Activated CD8-positive, alpha-beta memory T cell treated with anti-CD3 and anti-CD28 coated beads, Interleukin-2, amount 50 U/mL, for 24 hours (primary cell): ENCODE data around the gene CTSV.
"Not testable (repeated sequence)": the region's sequence is repeated elsewhere in the genome, so short reads cannot be mapped to it uniquely, and the experiment has no call there.

Experiments
- DNase-seq: peaks from one replicate; pipeline ENCODE4 v3.0.0-alpha.2; 2020; ENCODE audit errors: extremely low read depth

Gene CTSV

GRCh38 chr9:97038611-97039513 lies at the start of gene CTSV:
Gene CTSV (minus strand): TSS chr9:97039142. CDS start chr9:97038043, 1,099 bp downstream.
- peak; percentile 43 for DNase-seq

- DNase-seq: not testable (repeated sequence)
These were observed 48.8 kb upstream of the CTSV start for GRCh38 chr9:97087668-97088215.

GRCh38 chr9:97084562-97084991 lies 45.6 kb upstream of the CTSV start:
- not testable (repeated sequence) for DNase-seq

- DNase-seq: no peak
These were observed 39.4 kb upstream of the CTSV start for GRCh38 chr9:97078362-97078761.

GRCh38 chr9:97077452-97078295 lies 38.7 kb upstream of the CTSV start:
- DNase-seq: no peak

- not testable (repeated sequence) for DNase-seq
These were observed 37.9 kb upstream of the CTSV start for GRCh38 chr9:97076731-97077451.

- DNase-seq: no peak
These were observed 37.3 kb upstream of the CTSV start for GRCh38 chr9:97076238-97076637.

GRCh38 chr9:97075289-97075985 lies 36.5 kb upstream of the CTSV start:
- no peak for DNase-seq

- no peak for DNase-seq
These were observed 34.6 kb upstream of the CTSV start for GRCh38 chr9:97073506-97073905.

- no peak for DNase-seq
These were observed 33.4 kb upstream of the CTSV start for GRCh38 chr9:97072285-97072776.

- not testable (repeated sequence) for DNase-seq
These were observed 31.4 kb upstream of the CTSV start for GRCh38 chr9:97070325-97070724.

- DNase-seq: no peak
These were observed 28.5 kb upstream of the CTSV start for GRCh38 chr9:97067490-97067889.

- no peak for DNase-seq
These were observed 25.2 kb upstream of the CTSV start for GRCh38 chr9:97064176-97064575.

- no peak for DNase-seq
These were observed 21.9 kb upstream of the CTSV start for GRCh38 chr9:97060796-97061195.

- DNase-seq: no peak
These were observed 20.7 kb upstream of the CTSV start for GRCh38 chr9:97059626-97060025.

- DNase-seq: no peak
These were observed 18.7 kb upstream of the CTSV start for GRCh38 chr9:97057651-97058050.

GRCh38 chr9:97055891-97056290 lies 16.9 kb upstream of the CTSV start:
- not testable (repeated sequence) for DNase-seq

- no peak for DNase-seq
These were observed 14.8 kb upstream of the CTSV start for GRCh38 chr9:97053717-97054116.

GRCh38 chr9:97052735-97053134 lies 13.8 kb upstream of the CTSV start:
- DNase-seq: no peak

GRCh38 chr9:97046228-97046627 lies 7.3 kb upstream of the CTSV start:
- DNase-seq: no peak

- no peak for DNase-seq
These were observed 6.4 kb upstream of the CTSV start for GRCh38 chr9:97045300-97045699.
